ENCODE data around the gene PI4KB. TPM values are rescaled to one million over a fixed set of nuclear protein-coding genes. Genes with fewer than 3 reads are reported as not detected.

Gene PI4KB
- total and polyA plus RNA-seq, 9 of the 15 experiments (the other 6 are each of a cell fraction or from before 2014, with no cell fraction given), result 3.1 to 65.4 (median 45.1) TPM

- no peak for TF ChIP-seq CBX5 (IDR thresholded peaks at IDR 0.05; ENCODE audit: borderline replicate concordance, low read depth)
- TF ChIP-seq ATF2 (CRISPR knock-in tag; IDR thresholded peaks at IDR 0.05), result no peak
- no peak for TF ChIP-seq PHB (CRISPR knock-in tag; IDR thresholded peaks at IDR 0.05)
- TF ChIP-seq GATAD2A (IDR thresholded peaks at IDR 0.05), result no peak
- no peak for TF ChIP-seq NUFIP1 (IDR thresholded peaks at IDR 0.05; ENCODE audit: partially characterized antibody)
- TF ChIP-seq SMAD3 (CRISPR knock-in tag; conservative IDR thresholded peaks at IDR 0.05), result no peak
- TF ChIP-seq ZNF12 (CRISPR knock-in tag; IDR thresholded peaks at IDR 0.05), result no peak
- TF ChIP-seq ZSCAN32 (CRISPR knock-in tag; IDR thresholded peaks at IDR 0.05), result no peak
- TF ChIP-seq TOE1 (IDR thresholded peaks at IDR 0.05; ENCODE audit: borderline replicate concordance), result 0 out of 2 replicates have a peak, but pooled peaks have one; percentile 29
- no peak for TF ChIP-seq TOE1 (CRISPR knock-in tag; IDR thresholded peaks at IDR 0.05; ENCODE audit: borderline replicate concordance, low read depth)
- no peak for TF ChIP-seq KHSRP (IDR thresholded peaks at IDR 0.05)
- peak; percentile 26; the same call in 1 of the 2 replicates for TF ChIP-seq MYNN (IDR thresholded peaks at IDR 0.05)
- TF ChIP-seq MYNN (CRISPR knock-in tag; IDR thresholded peaks at IDR 0.05), result no peak
- no peak for TF ChIP-seq ELF2 (CRISPR knock-in tag; IDR thresholded peaks at IDR 0.05)
- no peak for TF ChIP-seq ZNF277 (CRISPR knock-in tag; IDR thresholded peaks at IDR 0.05; ENCODE audit: borderline replicate concordance)
- no peak for TF ChIP-seq BDP1 (IDR thresholded peaks at IDR 0.05; ENCODE audit: insufficient read depth, insufficient read length)
- TF ChIP-seq FOXJ3 (CRISPR knock-in tag; IDR thresholded peaks at IDR 0.05), result no peak
- TF ChIP-seq RHOXF2B (CRISPR knock-in tag; conservative IDR thresholded peaks at IDR 0.05), result no peak
- no peak for TF ChIP-seq SRF (CRISPR knock-in tag; IDR thresholded peaks at IDR 0.05)
- TF ChIP-seq ZNF239 (CRISPR knock-in tag; IDR thresholded peaks at IDR 0.05), result no peak
- no peak for TF ChIP-seq JUN (IDR thresholded peaks at IDR 0.05; ENCODE audit: borderline replicate concordance, low read depth, low read length)
- TF ChIP-seq JUN (CRISPR knock-in tag; IDR thresholded peaks at IDR 0.05; ENCODE audit: borderline replicate concordance), result no peak
- TF ChIP-seq CBX3 (IDR thresholded peaks at IDR 0.05; ENCODE audit: borderline replicate concordance in 1 of 2, low read length in 2 of 2), result no peak
- no peak for TF ChIP-seq ZBTB17 (CRISPR knock-in tag; IDR thresholded peaks at IDR 0.05)
- no peak for TF ChIP-seq MCM3 (IDR thresholded peaks at IDR 0.05)
- no peak for TF ChIP-seq SETDB1 (IDR thresholded peaks at IDR 0.05; ENCODE audit: low read length)
- no peak for TF ChIP-seq MBD1 (CRISPR knock-in tag; IDR thresholded peaks at IDR 0.05)
- peak; percentile 36; the same call in 1 of the 2 replicates for TF ChIP-seq POLR2AphosphoS5 (IDR thresholded peaks at IDR 0.05; ENCODE audit: control insufficient read depth, insufficient read depth, low read depth, low read length)
- peak; percentile 46; the same call in 1 of the 2 replicates for TF ChIP-seq SMARCC2 (IDR thresholded peaks at IDR 0.05; ENCODE audit: low read depth)
Measured at GRCh38 chr1:151370211-151370911, 43.1 kb upstream of the PI4KB start (continued).
